Tibial artery (tissue), 4 donors: ENCODE data around the gene PMIS2.
"Not testable (repeated sequence)": the region's sequence is repeated elsewhere in the genome, so short reads cannot be mapped to it uniquely, and the experiment has no call there.

ENCODE experiments used
- DNase-seq, 2 donors: peaks; one replicate each; pipeline ENCODE4 v3.0.0-alpha.2; 2019
- H3K27ac ChIP-seq, 2 donors: fragments of 200-600 bp; sonication (generic) in 1 of 2; 1 replicate in 1 of 2; 2 replicates in 1 of 2; pipeline ENCODE4 v1.5.1; 2018 to 2019; ENCODE audit warnings: mild to moderate bottlenecking in 1 of 2
- H3K27me3 ChIP-seq, 2 donors: fragments of 200-600 bp; sonication (generic) in 1 of 2; one replicate each; pipeline versions ENCODE4 v1.5.1 to v1.6.0; 2016 to 2019
- H3K36me3 ChIP-seq, 3 donors: fragments of 200-600 bp; sonication (generic) in 2 of 3; one replicate each; pipeline ENCODE4 v1.5.1; 2016 to 2019; ENCODE audit warnings: mild to moderate bottlenecking in 2 of 3
- H3K4me1 ChIP-seq, 4 donors: fragments of 200-600 bp; sonication (generic) in 2 of 4; 1 replicate in 3 of 4; 2 replicates in 1 of 4; pipeline ENCODE4 v1.5.1; 2016 to 2019
- H3K4me3 ChIP-seq, 2 donors: fragments of 200-600 bp; sonication (generic) in 1 of 2; 1 replicate in 1 of 2; 2 replicates in 1 of 2; pipeline ENCODE4 v1.5.1; 2018 to 2019; ENCODE audit warnings: mild to moderate bottlenecking in 2 of 2
- H3K9me3 ChIP-seq, 3 donors: fragments of 200-600 bp; sonication (generic) in 1 of 3; one replicate each; pipeline ENCODE4 v1.5.1; 2016 to 2019
- intact Hi-C: fragments of 100-400 bp; cut with DNase I; formaldehyde crosslinking; loops from one replicate; pipeline ENCODE4 v1.15.0; 2023; ENCODE audit warnings: low total_unique reads
- TF ChIP-seq, protein P1 (sequence below), 2 experiments: fragments of 200-600 bp in 1 of 2; fragments of 450-650 bp in 1 of 2; IDR thresholded peaks; one replicate each; pipeline ENCODE4 v1.5.1; 2017 to 2019; ENCODE audit warnings: antibody characterized with exemption in 2 of 2, mild to moderate bottlenecking in 1 of 2, moderate library complexity in 1 of 2

Gene PMIS2

DNA sequence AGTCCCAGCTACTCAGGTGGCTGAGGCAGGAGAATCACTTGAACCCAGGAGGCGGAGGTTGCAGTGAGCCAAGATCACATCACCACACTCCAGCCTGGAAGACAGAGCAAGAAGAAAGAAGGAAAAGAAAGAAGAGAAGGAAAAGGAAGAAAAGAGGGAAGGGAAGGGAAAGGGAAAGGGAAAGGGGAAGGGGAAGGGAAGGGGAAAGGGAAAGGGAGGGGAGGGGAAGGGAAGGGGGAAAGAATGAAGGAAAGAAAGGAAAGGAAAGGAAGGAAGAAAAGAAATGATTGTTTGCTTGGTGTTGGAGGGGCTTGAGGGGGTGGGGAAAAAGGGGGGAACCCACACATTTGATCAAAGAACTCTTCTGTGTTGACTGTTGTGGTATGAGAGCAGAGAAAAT lies 10.0 kb downstream of the PMIS2 start:
- intact Hi-C loops, result no loop called here
- H3K9me3 ChIP-seq, result no peaks in the 10 kb centered on the region
- H3K36me3 ChIP-seq, result no peaks in the 10 kb centered on the region
- no peak overlapping the region for H3K4me3 ChIP-seq
- no peak for DNase-seq
- no peaks in the 10 kb centered on the region for H3K4me1 ChIP-seq
- peaks cover 0 to 10% of the 10 kb centered on the region in 2 donors for H3K27me3 ChIP-seq
- H3K27ac ChIP-seq, result no peak overlapping the region
- TF ChIP-seq, protein P1, sequence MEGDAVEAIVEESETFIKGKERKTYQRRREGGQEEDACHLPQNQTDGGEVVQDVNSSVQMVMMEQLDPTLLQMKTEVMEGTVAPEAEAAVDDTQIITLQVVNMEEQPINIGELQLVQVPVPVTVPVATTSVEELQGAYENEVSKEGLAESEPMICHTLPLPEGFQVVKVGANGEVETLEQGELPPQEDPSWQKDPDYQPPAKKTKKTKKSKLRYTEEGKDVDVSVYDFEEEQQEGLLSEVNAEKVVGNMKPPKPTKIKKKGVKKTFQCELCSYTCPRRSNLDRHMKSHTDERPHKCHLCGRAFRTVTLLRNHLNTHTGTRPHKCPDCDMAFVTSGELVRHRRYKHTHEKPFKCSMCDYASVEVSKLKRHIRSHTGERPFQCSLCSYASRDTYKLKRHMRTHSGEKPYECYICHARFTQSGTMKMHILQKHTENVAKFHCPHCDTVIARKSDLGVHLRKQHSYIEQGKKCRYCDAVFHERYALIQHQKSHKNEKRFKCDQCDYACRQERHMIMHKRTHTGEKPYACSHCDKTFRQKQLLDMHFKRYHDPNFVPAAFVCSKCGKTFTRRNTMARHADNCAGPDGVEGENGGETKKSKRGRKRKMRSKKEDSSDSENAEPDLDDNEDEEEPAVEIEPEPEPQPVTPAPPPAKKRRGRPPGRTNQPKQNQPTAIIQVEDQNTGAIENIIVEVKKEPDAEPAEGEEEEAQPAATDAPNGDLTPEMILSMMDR (IDR thresholded peaks at IDR 0.05), result no peak

DNA sequence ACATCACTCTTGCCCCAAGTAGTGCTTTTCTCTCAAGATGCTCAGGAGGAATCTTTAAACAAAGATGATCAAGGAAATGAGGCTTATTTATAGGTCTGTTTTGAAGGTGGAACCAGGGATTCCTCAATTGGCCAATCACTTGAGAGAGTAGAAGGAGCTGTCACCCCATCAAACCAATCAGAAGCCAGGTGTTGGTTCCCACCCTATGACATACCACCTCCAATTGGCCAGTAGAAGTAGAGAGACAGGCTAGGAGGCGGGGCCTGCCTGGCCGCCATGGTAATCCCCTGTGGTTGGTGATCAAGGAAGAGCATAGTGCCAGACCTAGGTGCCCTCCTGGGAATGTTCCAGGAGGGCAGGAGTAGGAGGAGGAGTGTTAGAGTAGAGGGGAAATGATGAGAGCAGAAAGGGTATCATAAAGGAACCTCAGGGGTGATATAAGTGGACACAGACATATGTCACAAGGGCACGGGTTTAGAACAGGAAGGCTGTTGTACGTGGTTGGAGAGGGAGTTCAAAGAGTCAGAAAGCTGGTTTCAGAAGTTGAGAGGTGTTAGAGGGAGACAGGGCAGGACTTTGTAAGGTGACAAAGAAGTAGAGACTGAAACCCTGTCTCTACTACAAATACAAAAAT lies 10.5 kb downstream of the PMIS2 start:
- no peak overlapping the region for H3K27ac ChIP-seq
- TF ChIP-seq, protein P1 (IDR thresholded peaks at IDR 0.05), result no peak
- peaks cover 0 to 8% of the 10 kb centered on the region in 2 donors for H3K27me3 ChIP-seq
- no peaks in the 10 kb centered on the region for H3K9me3 ChIP-seq
- no peaks in the 10 kb centered on the region for H3K36me3 ChIP-seq
- intact Hi-C loops, result no loop called here
- no peak for DNase-seq
- no peak overlapping the region for H3K4me3 ChIP-seq
- no peaks in the 10 kb centered on the region for H3K4me1 ChIP-seq

DNA sequence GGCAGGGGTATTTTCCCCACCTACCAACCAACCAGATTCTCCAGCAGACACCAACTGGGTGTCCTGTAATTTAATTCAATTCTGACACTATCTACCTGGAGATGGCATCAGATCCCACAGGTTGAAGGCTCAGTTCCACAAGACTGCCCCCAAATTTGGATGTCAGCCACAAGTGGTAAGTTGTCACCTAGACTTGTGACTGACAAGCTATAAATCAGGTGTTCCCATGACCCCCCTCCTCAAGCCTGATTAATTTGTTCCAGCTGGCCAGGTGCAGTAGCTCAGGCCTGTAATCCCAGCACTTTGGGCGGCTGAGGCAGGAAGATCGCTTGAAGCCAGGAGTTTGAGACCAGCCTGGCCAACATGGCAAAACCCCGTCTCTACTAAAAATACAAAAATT lies 16.0 kb downstream of the PMIS2 start:
- no peaks in the 10 kb centered on the region for H3K9me3 ChIP-seq
- intact Hi-C loops, result no loop called here
- TF ChIP-seq, protein P1 (IDR thresholded peaks at IDR 0.05), result no peak
- DNase-seq, result no peak
- no peaks in the 10 kb centered on the region for H3K36me3 ChIP-seq
- H3K4me3 ChIP-seq, result no peak overlapping the region
- H3K27ac ChIP-seq, result no peak overlapping the region
- H3K4me1 ChIP-seq, result no peaks in the 10 kb centered on the region
- H3K27me3 ChIP-seq, result no peaks in the 10 kb centered on the region

DNA sequence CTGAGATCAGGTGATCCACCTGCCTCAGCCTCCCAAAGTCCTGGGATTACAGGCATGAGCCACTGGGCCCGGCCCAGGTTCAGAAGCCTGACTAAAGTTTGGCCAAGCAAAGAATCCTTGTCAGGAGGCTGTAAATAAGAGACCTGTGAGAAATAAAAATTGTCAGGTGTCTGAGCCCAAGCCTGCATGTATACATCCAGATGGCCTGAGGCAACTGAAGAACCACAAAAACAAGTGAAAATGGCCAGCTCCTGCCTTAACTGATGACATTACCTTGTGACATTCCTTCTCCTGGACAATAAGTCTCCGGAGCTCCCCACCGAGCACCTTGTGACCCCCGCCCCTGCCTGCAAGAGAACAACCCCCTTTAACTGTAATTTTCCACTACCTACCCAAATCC lies 18.5 kb downstream of the PMIS2 start:
- H3K27ac ChIP-seq, H3K4me1 ChIP-seq, intact Hi-C loops, H3K27me3 ChIP-seq, DNase-seq, H3K36me3 ChIP-seq, H3K4me3 ChIP-seq, H3K9me3 ChIP-seq: not testable (repeated sequence)

DNA sequence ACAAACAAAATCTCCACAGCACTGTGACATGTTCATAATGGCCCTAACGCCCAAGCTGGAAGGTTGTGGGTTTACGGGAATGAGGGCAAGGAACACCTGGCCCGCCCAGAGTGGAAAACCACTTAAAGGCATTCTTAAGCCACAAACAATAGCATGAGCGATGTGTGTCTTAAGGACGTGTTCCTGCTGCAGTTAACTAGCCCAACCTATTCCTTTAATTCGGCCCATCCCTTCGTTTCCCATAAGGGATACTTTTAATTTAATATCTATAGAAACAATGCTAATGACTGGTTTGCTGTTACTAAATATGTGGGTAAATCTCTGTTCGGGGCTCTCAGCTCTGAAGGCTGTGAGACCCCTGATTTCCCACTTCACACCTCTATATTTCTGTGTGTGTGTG lies 21.2 kb downstream of the PMIS2 start:
- H3K4me3 ChIP-seq, H3K27me3 ChIP-seq: not testable (repeated sequence)

DNA sequence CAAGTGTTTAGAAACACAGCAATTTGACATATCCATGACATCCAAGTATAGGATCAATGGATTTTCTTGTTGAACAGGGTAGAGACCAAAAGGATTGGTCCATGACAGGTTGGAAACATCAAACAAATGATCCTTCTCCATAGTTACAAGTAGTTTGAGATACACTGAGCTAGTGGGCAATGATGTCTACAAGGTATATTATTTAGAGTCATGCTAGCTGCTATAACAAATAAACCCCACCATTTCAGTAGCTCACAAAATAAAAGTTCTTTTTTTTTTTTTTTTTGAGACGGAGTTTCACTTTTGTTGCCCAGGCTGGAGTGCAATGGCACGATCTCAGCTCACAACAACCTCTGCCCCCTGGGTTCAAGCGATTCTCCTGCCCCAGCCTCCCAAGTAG lies 21.7 kb downstream of the PMIS2 start:
- DNase-seq, result no peak
- no peaks in the 10 kb centered on the region for H3K36me3 ChIP-seq
- no peaks in the 10 kb centered on the region for H3K9me3 ChIP-seq
- no peak overlapping the region for H3K4me3 ChIP-seq
- TF ChIP-seq, protein P1 (IDR thresholded peaks at IDR 0.05), result no peak
- peaks cover 0 to 8% (median 4%) of the 10 kb centered on the region in 4 donors for H3K4me1 ChIP-seq
- intact Hi-C loops, result no loop called here
- H3K27ac ChIP-seq, result no peak overlapping the region
- H3K27me3 ChIP-seq, result no peaks in the 10 kb centered on the region

More for the DNA sequence above, 21.2 kb downstream of the PMIS2 start:
- H3K36me3 ChIP-seq, H3K27ac ChIP-seq, H3K9me3 ChIP-seq, H3K4me1 ChIP-seq, DNase-seq, intact Hi-C loops: not testable (repeated sequence)

DNA sequence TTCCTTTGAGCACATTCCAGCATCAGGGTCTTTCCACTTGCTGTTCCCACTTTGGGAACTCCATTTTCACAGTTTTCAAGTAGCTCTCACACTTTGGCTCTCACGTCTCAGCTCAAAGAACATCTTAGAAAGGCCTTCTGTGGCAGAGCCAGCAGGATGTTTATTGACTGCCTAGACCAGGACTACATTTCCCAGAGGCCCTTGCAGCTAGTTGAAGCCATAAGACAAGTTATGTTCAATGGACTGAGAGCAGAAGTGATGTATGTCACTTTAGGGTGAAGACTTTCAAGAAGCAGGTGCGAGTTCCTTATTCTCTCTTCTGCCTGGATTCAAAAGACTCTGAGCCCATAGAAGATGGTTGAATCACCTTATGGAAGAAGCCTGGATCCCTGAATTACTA lies 22.3 kb downstream of the PMIS2 start:
- intact Hi-C loops, result no loop called here
- DNase-seq, result no peak
- Histone ChIP-seq H3K4me1 (peaks cover 0 to 13% (median 9%) of the 10 kb centered on the region in 4 donors), H3K9me3 (no peaks in the 10 kb centered on the region), H3K27me3 (no peaks in the 10 kb centered on the region), H3K4me3 (no peak overlapping the region), H3K27ac (no peak overlapping the region), H3K36me3 (no peaks in the 10 kb centered on the region)
- TF ChIP-seq, protein P1 (IDR thresholded peaks at IDR 0.05), result no peak
